ENCODE results near the gene PIF1.
A peak's percentile ranks its signal among the peaks of the same experiment; 100 is the strongest.

Gene PIF1

GRCh38 chr15:64825431-64826294 is at the start of gene PIF1:
TSS of gene PIF1 (minus strand) at chr15:64825647. CDS start at chr15:64824335, 1,312 bp downstream.
- peak; percentile 93 to 100 (median 97) for DNase-seq

- DNase-seq, result no peak
These were observed 44.9 kb upstream of the PIF1 start for GRCh38 chr15:64870353-64870752.

GRCh38 chr15:64869501-64869900 is 44.1 kb upstream of the PIF1 start:
- DNase-seq, result no peak

- DNase-seq, result no peak
These were observed 40.6 kb upstream of the PIF1 start for GRCh38 chr15:64865998-64866520.

- DNase-seq, result no peak
These were observed 39.9 kb upstream of the PIF1 start for GRCh38 chr15:64865126-64865997.

- no peak for DNase-seq
These were observed 38.6 kb upstream of the PIF1 start for GRCh38 chr15:64864068-64864467.

GRCh38 chr15:64862408-64862807 is 37.0 kb upstream of the PIF1 start:
- no peak for DNase-seq

- no peak for DNase-seq
These were observed 36.5 kb upstream of the PIF1 start for GRCh38 chr15:64861960-64862359.

GRCh38 chr15:64861331-64861730 is 35.9 kb upstream of the PIF1 start:
- no peak for DNase-seq

- no peak for DNase-seq
These were observed 33.8 kb upstream of the PIF1 start for GRCh38 chr15:64859226-64859625.

- no peak for DNase-seq
These were observed 32.7 kb upstream of the PIF1 start for GRCh38 chr15:64858021-64858575.

GRCh38 chr15:64857421-64857820 is 32.0 kb upstream of the PIF1 start:
- DNase-seq, result no peak

GRCh38 chr15:64856429-64857145 is 31.1 kb upstream of the PIF1 start:
- DNase-seq, result no peak

GRCh38 chr15:64855205-64855975 is 29.9 kb upstream of the PIF1 start:
- DNase-seq, result no peak

GRCh38 chr15:64854526-64854925 is 29.1 kb upstream of the PIF1 start:
- DNase-seq, result no peak

GRCh38 chr15:64854041-64854440 is 28.6 kb upstream of the PIF1 start:
- no peak for DNase-seq

- DNase-seq, result no peak
These were observed 26.0 kb upstream of the PIF1 start for GRCh38 chr15:64851503-64851840.

GRCh38 chr15:64850778-64851502 is 25.5 kb upstream of the PIF1 start:
- no peak for DNase-seq

- DNase-seq, result no peak
These were observed 22.6 kb upstream of the PIF1 start for GRCh38 chr15:64847876-64848716.

- no peak for DNase-seq
These were observed 22.0 kb upstream of the PIF1 start for GRCh38 chr15:64847448-64847847.

Measured in NCI-H1417 (cell line).